IPS DF 6.9 (cell line): ENCODE results near the gene NRXN2.
A peak's percentile ranks its signal among the peaks of the same experiment; 100 is the strongest.

Source experiments
- DNase-seq: peaks from one replicate; pipeline ENCODE4 v3.0.0-alpha.2; 2013; ENCODE audit warnings: low read depth, low spot score
- H3K27ac ChIP-seq: one replicate; pipeline ENCODE4 v1.5.1; 2013; ENCODE audit warnings: low read length, control low read depth
- H3K27me3 ChIP-seq: 2 replicates; pipeline ENCODE4 v1.6.1; 2013; ENCODE audit warnings: mild to moderate bottlenecking, low read length; ENCODE audit not compliant: control insufficient read depth, insufficient read depth
- H3K36me3 ChIP-seq: 2 replicates; pipeline ENCODE4 v1.6.1; 2013; ENCODE audit warnings: low read length; ENCODE audit not compliant: control insufficient read depth, insufficient read depth
- H3K4me1 ChIP-seq: 2 replicates; pipeline ENCODE4 v1.6.1; 2013; ENCODE audit warnings: low read length; ENCODE audit not compliant: control insufficient read depth, insufficient read depth
- H3K4me3 ChIP-seq: 2 replicates; pipeline ENCODE4 v1.5.1; 2013; ENCODE audit warnings: mild to moderate bottlenecking, low read length
- H3K9me3 ChIP-seq: 2 replicates; pipeline ENCODE4 v1.6.1; 2013; ENCODE audit warnings: low read length, inconsistent platforms; ENCODE audit not compliant: control insufficient read depth, insufficient read depth
- WGBS: extraction: QIAGEN DNeasy Blood & Tissue Kit; methylation state at CpG from one replicate; pipeline ENCODE4 v1.1.7; 2013; ENCODE audit warnings: mixed read lengths, missing lambda C conversion rate; ENCODE audit not compliant: insufficient read length, insufficient coverage; 5-methylcytosine and 5-hydroxymethylcytosine counted together

The NRXN2 gene

GRCh38 chr11:64695548-64695947 is 27.4 kb downstream of the NRXN2 start:
- Histone ChIP-seq H3K27me3 (no peaks in the 10 kb centered on the region), H3K36me3 (no peaks in the 10 kb centered on the region)

GRCh38 chr11:64694821-64695365 is 28.1 kb downstream of the NRXN2 start:
- H3K27me3 ChIP-seq: no peaks in the 10 kb centered on the region
- no peak overlapping the region for H3K27ac ChIP-seq
- no peaks in the 10 kb centered on the region for H3K9me3 ChIP-seq

More at GRCh38 chr11:64695548-64695947, 27.4 kb downstream of the NRXN2 start:
- no peak overlapping the region for H3K4me3 ChIP-seq
- no peak overlapping the region for H3K27ac ChIP-seq
- no CpG with 5 or more reads among the region's 5 CpGs for WGBS
- no peaks in the 10 kb centered on the region for H3K4me1 ChIP-seq
- H3K9me3 ChIP-seq: no peaks in the 10 kb centered on the region
- no peak for DNase-seq

GRCh38 chr11:64694026-64694755 is 28.8 kb downstream of the NRXN2 start:
- no peaks in the 10 kb centered on the region for H3K9me3 ChIP-seq
- H3K27me3 ChIP-seq: no peaks in the 10 kb centered on the region
- no peak overlapping the region for H3K4me3 ChIP-seq
- H3K27ac ChIP-seq: no peak overlapping the region
- no peaks in the 10 kb centered on the region for H3K36me3 ChIP-seq
- H3K4me1 ChIP-seq: no peaks in the 10 kb centered on the region
- no peak for DNase-seq
- no CpG with 5 or more reads among the region's 4 CpGs for WGBS

More at GRCh38 chr11:64694821-64695365, 28.1 kb downstream of the NRXN2 start:
- DNase-seq: no peak
- Histone ChIP-seq H3K4me1 (no peaks in the 10 kb centered on the region), H3K36me3 (no peaks in the 10 kb centered on the region), H3K4me3 (no peak overlapping the region)
- WGBS: no CpG with 5 or more reads among the region's 5 CpGs

GRCh38 chr11:64692764-64693331 is 30.1 kb downstream of the NRXN2 start:
- Histone ChIP-seq H3K4me3 (no peak overlapping the region), H3K27me3 (no peaks in the 10 kb centered on the region), H3K9me3 (no peaks in the 10 kb centered on the region), H3K27ac (no peak overlapping the region), H3K36me3 (no peaks in the 10 kb centered on the region), H3K4me1 (0 out of 2 replicates have a peak, but pooled peaks cover 1% of the 10 kb centered on the region)
- WGBS: no CpG with 5 or more reads among the region's 13 CpGs
- DNase-seq: no peak

- H3K27ac ChIP-seq: no peak overlapping the region
- no peaks in the 10 kb centered on the region for H3K27me3 ChIP-seq
- no peaks in the 10 kb centered on the region for H3K36me3 ChIP-seq
- no peak overlapping the region for H3K4me3 ChIP-seq
- no CpG with 5 or more reads among the region's 1 CpG for WGBS
- no peaks in the 10 kb centered on the region for H3K9me3 ChIP-seq
- DNase-seq: no peak
- 0 out of 2 replicates have a peak, but pooled peaks cover 3% of the 10 kb centered on the region for H3K4me1 ChIP-seq
Measured at GRCh38 chr11:64691543-64691942, 31.5 kb downstream of the NRXN2 start.

GRCh38 chr11:64690235-64690634 is 32.8 kb downstream of the NRXN2 start:
- no peaks in the 10 kb centered on the region for H3K27me3 ChIP-seq
- no peaks in the 10 kb centered on the region for H3K9me3 ChIP-seq
- no peak overlapping the region for H3K4me3 ChIP-seq
- no peak overlapping the region for H3K27ac ChIP-seq
- H3K36me3 ChIP-seq: no peaks in the 10 kb centered on the region
- DNase-seq: no peak
- H3K4me1 ChIP-seq: 0 out of 2 replicates have a peak, but pooled peaks cover 3% of the 10 kb centered on the region
- no CpG with 5 or more reads among the region's 8 CpGs for WGBS

GRCh38 chr11:64688534-64688982 is 34.4 kb downstream of the NRXN2 start:
- H3K36me3 ChIP-seq: no peaks in the 10 kb centered on the region
- DNase-seq: peak; percentile 81
- 0 out of 2 replicates have a peak, but pooled peaks cover 3% of the 10 kb centered on the region for H3K4me1 ChIP-seq
- WGBS: no CpG with 5 or more reads among the region's 13 CpGs
- no peaks in the 10 kb centered on the region for H3K9me3 ChIP-seq
- no peaks in the 10 kb centered on the region for H3K27me3 ChIP-seq
- no peak overlapping the region for H3K27ac ChIP-seq
- peak overlapping the region; percentile 66; the same call in 1 of the 2 replicates for H3K4me3 ChIP-seq

GRCh38 chr11:64687643-64688533 is 35.1 kb downstream of the NRXN2 start:
- Histone ChIP-seq H3K4me3 (no peak overlapping the region), H3K27me3 (no peaks in the 10 kb centered on the region), H3K27ac (no peak overlapping the region), H3K4me1 (0 out of 2 replicates have a peak, but pooled peaks cover 3% of the 10 kb centered on the region), H3K36me3 (no peaks in the 10 kb centered on the region), H3K9me3 (no peaks in the 10 kb centered on the region)
- no CpG with 5 or more reads among the region's 19 CpGs for WGBS
- DNase-seq: no peak

GRCh38 chr11:64687204-64687603 is 35.8 kb downstream of the NRXN2 start:
- H3K4me1 ChIP-seq: 0 out of 2 replicates have a peak, but pooled peaks cover 3% of the 10 kb centered on the region
- H3K9me3 ChIP-seq: no peaks in the 10 kb centered on the region
- H3K27me3 ChIP-seq: no peaks in the 10 kb centered on the region
- no peak overlapping the region for H3K27ac ChIP-seq
- WGBS: no CpG with 5 or more reads among the region's 6 CpGs
- H3K4me3 ChIP-seq: no peak overlapping the region
- H3K36me3 ChIP-seq: no peaks in the 10 kb centered on the region
- DNase-seq: no peak
